Fibroblast of pulmonary artery (primary cell): ENCODE results near the gene TGM2.
A peak's percentile ranks its signal among the peaks of the same experiment; 100 is the strongest.

Experiments used
- DNase-seq: peaks from one replicate; pipeline ENCODE4 v3.0.0-alpha.2; 2010; ENCODE audit warnings: low read depth
- H3K4me3 ChIP-seq: replicated peaks from 2 replicates; pipeline ENCODE4 v1.5.1; 2011; ENCODE audit warnings: low read depth, mild to moderate bottlenecking, control low read depth, low read length, moderate library complexity
- TF ChIP-seq, protein P1 (sequence below): IDR thresholded peaks from 2 replicates; pipeline ENCODE4 v1.5.1; 2011; ENCODE audit warnings: mild to moderate bottlenecking, control low read depth, low read length, inconsistent platforms; ENCODE audit errors: missing control alignments

TGM2 gene

DNA sequence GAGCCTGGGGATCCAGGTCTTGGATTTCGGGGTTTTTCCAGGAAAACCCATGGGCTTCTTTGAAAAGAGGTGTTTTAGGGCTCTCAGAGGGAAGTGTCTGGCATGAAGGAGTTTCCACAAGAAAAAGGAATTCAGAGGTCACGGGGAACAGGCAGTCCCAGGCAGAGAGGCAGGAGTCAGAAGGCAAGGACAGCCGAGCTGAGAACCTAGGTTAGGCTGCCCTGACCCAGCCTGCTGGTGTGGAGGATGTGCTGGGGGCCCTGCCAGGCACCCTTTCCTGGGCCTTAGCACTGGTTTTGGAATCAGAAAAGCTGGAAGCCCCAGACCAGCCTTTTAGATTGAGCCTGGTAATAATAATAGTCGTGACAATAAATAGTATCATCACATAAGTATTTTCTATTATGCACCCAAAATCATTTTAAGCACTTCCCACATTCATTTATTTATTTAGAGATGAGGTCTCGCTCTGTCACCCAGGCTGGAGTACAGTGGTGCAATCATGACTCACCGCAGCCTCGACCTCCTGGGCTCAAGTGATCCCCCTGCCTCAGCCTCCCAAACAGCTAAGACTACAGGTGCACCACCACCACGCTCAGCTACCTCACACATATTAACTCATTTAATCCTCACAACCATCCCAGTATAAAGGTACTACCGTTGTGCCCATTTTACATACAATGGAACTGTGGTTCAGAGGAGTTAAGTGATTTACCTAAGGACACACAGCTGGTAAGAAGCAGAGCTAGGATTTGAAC is 19.9 kb downstream of the TGM2 start:
- DNase-seq, result peak; percentile 33
- H3K4me3 ChIP-seq, result no peak overlapping the region

DNA sequence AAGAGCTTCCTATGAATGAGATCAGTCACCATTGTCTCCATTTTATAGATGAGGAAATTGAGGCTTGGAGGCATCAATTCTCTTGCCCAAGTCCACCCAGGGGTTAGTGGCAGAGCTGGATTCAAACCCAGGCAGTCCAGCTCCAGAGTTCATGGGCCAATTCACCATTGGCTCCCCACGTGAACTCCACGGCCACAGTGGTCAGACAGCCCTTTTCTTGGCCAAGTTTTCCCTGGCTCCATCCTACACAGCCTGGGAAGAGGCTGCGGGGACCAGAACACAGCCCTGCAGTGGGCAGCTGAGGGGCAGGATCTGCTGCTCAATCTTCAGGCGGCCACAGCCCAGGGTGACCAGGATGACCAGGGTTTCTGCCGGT is 20.5 kb downstream of the TGM2 start:
- no peak overlapping the region for H3K4me3 ChIP-seq
- no peak for DNase-seq
- TF ChIP-seq, protein P1, sequence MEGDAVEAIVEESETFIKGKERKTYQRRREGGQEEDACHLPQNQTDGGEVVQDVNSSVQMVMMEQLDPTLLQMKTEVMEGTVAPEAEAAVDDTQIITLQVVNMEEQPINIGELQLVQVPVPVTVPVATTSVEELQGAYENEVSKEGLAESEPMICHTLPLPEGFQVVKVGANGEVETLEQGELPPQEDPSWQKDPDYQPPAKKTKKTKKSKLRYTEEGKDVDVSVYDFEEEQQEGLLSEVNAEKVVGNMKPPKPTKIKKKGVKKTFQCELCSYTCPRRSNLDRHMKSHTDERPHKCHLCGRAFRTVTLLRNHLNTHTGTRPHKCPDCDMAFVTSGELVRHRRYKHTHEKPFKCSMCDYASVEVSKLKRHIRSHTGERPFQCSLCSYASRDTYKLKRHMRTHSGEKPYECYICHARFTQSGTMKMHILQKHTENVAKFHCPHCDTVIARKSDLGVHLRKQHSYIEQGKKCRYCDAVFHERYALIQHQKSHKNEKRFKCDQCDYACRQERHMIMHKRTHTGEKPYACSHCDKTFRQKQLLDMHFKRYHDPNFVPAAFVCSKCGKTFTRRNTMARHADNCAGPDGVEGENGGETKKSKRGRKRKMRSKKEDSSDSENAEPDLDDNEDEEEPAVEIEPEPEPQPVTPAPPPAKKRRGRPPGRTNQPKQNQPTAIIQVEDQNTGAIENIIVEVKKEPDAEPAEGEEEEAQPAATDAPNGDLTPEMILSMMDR, result no peak

More for the DNA sequence above, 19.9 kb downstream of the TGM2 start:
- TF ChIP-seq, protein P1, result no peak

DNA sequence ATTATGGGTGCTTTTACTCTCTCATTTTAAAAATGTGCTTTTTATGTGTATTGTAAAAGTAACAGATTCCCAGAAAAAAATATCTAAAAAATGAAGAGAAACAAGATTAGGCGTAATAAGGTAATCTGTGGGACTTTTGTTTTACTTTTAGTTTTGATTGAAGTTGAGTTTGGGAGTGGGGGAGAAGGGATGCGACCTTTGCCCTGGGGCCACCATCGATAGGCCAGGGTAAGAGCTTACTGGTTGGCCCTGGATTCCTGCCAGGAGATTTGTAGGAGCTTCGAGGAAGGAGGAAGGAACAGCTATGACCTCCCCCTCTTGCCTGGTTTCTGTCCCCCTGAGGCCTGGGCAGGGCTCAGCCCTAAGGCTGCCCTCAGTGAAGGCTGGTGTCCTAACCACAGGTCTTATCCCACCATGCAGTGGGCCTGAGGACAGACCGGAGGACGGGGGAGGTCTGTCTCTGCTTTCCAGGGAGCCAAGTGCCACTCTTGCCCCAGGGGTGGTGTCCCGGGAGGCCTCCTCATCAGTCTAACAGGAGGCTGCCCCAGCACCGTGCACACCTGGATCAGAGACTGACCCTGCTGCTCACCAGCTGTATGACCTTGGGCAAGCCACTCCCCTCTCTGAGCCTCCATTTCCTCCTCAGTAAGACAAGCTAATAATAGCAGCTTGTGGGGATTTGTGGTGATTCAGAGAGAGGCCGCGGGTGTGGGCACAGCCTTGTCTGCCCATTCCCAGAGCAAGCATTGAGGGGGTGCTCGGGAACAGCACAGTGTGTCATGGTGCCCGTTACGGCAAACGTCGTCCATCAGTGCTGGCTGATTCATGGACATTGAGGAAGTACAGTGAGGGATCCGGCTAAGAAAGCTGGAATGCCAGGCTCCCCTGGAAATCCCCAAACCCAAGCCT is 21.2 kb downstream of the TGM2 start:
- H3K4me3 ChIP-seq, result no peak overlapping the region
- TF ChIP-seq, protein P1, result no peak
- DNase-seq, result peak; percentile 66

DNA sequence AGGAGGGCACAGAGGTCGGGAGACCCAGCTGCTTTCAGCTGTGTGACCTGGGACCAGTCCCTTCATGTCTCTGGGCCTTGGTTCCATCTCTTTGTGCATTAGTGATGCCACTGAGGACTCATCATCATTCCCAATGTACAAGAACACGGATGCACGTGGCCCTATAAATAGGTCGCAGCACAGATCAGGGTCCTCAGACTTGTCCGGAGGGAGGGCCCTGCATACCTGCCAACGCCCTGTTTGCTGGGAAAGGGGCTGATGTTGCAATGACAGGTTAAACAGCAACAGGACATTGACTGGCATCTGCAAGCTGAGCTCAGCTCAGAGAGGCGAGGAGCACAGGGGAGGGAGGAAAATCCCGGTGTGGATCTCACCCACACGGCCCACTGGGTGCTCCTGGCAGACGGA is 21.8 kb downstream of the TGM2 start:
- TF ChIP-seq, protein P1, result no peak
- no peak overlapping the region for H3K4me3 ChIP-seq
- no peak for DNase-seq

DNA sequence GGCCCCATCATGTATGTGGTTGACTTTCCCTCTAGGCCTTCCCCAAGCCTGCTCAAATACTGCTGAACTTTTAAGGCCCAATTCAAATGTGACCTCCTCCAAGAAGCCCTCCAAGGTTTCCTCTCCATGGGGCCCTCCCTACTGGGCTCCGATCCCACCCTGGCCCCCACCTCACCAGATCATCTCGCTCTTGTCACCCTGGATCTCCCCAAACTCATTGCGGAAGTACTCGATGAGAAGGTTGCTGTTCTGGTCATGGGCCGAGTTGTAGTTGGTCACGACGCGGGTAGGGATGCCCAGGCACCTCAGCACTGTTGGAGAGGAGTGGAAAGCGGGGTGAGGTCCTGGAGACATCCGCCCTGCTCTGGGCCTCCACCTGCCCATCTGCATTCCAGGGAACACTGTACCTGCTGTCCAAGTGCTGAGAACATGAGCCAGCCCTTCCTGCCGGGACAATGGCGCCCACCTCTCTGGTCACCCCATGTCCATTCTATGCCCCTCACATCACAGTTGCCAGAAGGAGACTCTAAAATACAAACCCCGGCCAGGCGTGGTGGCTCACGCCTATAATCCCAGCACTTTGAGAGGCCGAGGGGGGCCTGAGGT is 23.1 kb downstream of the TGM2 start:
- H3K4me3 ChIP-seq, result no peak overlapping the region
- TF ChIP-seq, protein P1, result no peak
- DNase-seq, result no peak

DNA sequence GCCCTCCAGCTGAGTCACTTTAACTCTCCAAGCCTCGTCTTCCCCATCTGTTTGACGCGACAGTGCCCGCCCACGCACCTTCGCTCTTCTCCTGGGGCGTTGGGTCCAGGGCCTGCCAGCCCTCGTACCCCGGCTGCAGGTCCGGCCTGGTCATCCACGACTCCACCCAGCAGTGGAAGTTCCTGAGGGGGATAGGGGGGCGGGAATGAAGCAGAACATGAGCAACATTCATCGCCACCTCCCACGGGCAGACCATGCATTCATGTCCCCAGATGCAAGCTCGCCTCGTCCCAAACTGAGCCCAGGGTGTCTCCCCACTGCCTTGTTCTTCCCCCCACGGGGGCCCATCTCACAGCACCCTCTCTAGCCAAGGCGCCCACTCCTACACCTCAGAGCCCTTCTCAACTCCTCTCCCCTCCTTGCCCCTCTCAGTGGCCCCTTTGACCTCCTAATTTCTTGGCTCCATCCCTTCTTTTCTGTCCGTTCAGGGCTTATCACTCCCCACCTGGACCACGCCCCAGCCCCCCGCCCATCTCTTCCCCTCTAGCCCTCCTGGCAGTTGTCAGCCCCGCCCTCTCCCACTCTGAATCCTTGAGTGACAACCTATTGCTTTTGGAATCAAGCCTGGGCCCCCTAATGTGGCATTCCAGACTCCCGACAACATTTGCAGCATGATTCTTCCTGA is 23.7 kb downstream of the TGM2 start:
- TF ChIP-seq, protein P1, result no peak
- no peak for DNase-seq
- no peak overlapping the region for H3K4me3 ChIP-seq
